Measurements from ENCODE around the gene SPC24.

The SPC24 gene

GRCh38 chr19:11098327-11098726, 57.3 kb downstream of the SPC24 start:
- no peak for TF ChIP-seq REST (IDR thresholded peaks at IDR 0.05; ENCODE audit: insufficient read depth in 1 of 2, low read depth in 2 of 2, low read length in 2 of 2)
- no peak for TF ChIP-seq POLR2AphosphoS5 (IDR thresholded peaks at IDR 0.05; ENCODE audit: low read depth, low read length)
- no peak for TF ChIP-seq TAF1 (IDR thresholded peaks at IDR 0.05; ENCODE audit: borderline replicate concordance, insufficient read depth, low read length)

GRCh38 chr19:11096210-11096841, 59.3 kb downstream of the SPC24 start:
- TF ChIP-seq POLR2AphosphoS5 (IDR thresholded peaks at IDR 0.05; ENCODE audit: low read depth, low read length) (no peak), TAF1 (IDR thresholded peaks at IDR 0.05; ENCODE audit: borderline replicate concordance, insufficient read depth, low read length) (no peak)
